ENCODE results near the gene CYSLTR2. TPM values are rescaled to one million over a fixed set of nuclear protein-coding genes. Genes with fewer than 3 reads are reported as not detected.

Gene CYSLTR2
- total RNA-seq, 2 experiments from 2014 or later, result 1.1 to 1.5 TPM

DNA sequence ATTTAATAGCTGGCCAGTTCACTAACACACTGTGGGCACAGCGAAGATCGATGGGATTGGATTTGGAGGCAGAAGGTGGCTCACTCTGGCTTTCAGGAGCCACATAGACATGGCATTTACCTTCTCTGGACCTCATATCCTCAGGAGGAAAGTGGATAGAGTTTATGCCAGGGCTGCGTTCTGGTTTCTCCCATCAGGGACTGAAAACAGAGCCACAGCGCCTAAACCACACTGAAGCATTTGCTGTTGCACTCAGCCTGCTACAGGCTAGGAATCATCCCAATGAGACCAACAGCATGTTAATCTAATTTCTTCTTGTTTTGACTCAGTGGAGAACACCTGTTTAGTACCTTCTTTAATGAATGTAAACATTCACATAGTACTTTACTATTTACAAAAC is 1.6 kb downstream of the CYSLTR2 start:
- Mint-ChIP-seq H3K4me3 (no peak overlapping the region), H3K9me3 (no peaks in the 10 kb centered on the region), H3K27me3 (no peaks in the 10 kb centered on the region), H3K27ac (no peak overlapping the region), H3K36me3 (ENCODE audit: low read depth) (no peaks in the 10 kb centered on the region), H3K4me1 (ENCODE audit: low read depth) (peaks cover 38% of the 10 kb centered on the region)
- CTCF ChIA-PET, result interaction anchor here (1.2 to 1.3 kb wide), 2 partner anchors 8 to 76 kb away, joined by 3 to 5 read pairs; no protein-coding TSS in a partner anchor
- POLR2A ChIA-PET, result no interaction called here
- DNase-seq (no peak), ATAC-seq (no peak)
- intact Hi-C loops (cut with micrococcal nuclease), result no loop called here
- TF ChIP-seq, protein P1, sequence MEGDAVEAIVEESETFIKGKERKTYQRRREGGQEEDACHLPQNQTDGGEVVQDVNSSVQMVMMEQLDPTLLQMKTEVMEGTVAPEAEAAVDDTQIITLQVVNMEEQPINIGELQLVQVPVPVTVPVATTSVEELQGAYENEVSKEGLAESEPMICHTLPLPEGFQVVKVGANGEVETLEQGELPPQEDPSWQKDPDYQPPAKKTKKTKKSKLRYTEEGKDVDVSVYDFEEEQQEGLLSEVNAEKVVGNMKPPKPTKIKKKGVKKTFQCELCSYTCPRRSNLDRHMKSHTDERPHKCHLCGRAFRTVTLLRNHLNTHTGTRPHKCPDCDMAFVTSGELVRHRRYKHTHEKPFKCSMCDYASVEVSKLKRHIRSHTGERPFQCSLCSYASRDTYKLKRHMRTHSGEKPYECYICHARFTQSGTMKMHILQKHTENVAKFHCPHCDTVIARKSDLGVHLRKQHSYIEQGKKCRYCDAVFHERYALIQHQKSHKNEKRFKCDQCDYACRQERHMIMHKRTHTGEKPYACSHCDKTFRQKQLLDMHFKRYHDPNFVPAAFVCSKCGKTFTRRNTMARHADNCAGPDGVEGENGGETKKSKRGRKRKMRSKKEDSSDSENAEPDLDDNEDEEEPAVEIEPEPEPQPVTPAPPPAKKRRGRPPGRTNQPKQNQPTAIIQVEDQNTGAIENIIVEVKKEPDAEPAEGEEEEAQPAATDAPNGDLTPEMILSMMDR (IDR thresholded peaks at IDR 0.05), result no peak

DNA sequence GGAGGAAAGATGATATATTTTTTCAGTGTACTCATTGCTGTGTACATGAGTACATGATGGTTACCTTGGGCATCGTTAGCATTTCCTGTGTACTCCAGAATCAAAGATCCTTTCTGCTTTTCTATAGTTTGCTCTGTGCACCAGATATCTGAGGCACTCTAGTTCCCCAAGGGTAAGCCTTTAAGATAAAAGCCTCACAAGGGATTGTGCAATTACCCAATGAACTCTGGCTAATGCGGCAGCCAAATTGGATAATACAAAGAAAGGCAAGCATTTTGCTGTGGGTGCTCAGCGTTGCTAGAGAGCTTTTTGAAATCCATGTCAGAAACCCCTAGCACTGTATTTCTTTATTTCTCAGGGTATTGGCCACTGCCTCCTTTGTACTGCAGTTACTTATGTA is 2.9 kb downstream of the CYSLTR2 start:
- Mint-ChIP-seq H3K36me3 (ENCODE audit: low read depth) (no peaks in the 10 kb centered on the region), H3K4me3 (no peak overlapping the region), H3K27me3 (no peaks in the 10 kb centered on the region), H3K9me3 (no peaks in the 10 kb centered on the region), H3K27ac (no peak overlapping the region), H3K4me1 (ENCODE audit: low read depth) (peaks cover 43% of the 10 kb centered on the region)
- no peak for DNase-seq
- ChIA-PET POLR2A (interaction anchor here (0.8 kb wide), 1 partner anchor 20 kb away, joined by 3 read pairs; no protein-coding TSS in a partner anchor), CTCF (interaction anchor here (1.2 to 1.3 kb wide), 2 partner anchors 10 to 75 kb away, joined by 3 to 5 read pairs; no protein-coding TSS in a partner anchor)
- TF ChIP-seq, protein P1 (IDR thresholded peaks at IDR 0.05), result no peak
- no peak for ATAC-seq
- intact Hi-C loops (cut with micrococcal nuclease), result no loop called here

DNA sequence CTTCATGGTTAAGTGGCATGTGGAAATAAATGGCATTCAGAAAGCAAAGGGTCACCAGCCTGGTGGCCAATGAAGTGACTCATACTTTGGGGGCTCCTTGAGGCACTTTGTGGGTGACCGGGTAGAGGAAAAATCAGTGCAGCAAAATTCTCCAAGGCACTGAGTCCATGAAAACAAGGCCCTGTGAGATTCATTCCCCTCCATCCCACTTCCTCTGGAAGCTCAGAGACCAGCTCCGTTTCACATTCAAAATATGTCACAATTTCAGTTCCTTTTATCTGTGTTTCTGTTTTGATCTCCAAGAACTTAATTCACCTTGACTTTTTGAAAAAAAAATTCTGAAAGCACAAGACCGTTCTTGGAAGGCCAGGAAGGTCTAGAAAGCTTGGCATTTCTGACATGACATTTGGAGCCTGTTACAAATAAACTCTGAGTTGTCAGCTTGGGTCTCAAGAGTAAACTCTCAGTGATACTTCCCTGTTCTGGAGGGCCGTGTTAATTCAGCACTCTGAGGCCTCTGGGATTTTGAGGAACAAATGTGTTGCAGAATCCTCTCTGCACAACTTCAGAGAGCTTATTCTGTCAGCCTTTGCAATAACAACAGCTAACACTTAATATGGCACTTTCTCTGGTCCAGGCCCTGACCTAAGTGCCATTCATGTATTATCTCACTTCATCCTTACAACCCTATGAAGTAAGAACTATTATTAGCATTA is 6.8 kb downstream of the CYSLTR2 start:
- Mint-ChIP-seq H3K27ac (no peak overlapping the region), H3K27me3 (no peaks in the 10 kb centered on the region), H3K4me3 (no peak overlapping the region), H3K9me3 (peaks cover 10% of the 10 kb centered on the region), H3K36me3 (ENCODE audit: low read depth) (peaks cover 5% of the 10 kb centered on the region), H3K4me1 (ENCODE audit: low read depth) (peaks cover 21% of the 10 kb centered on the region)
- DNase-seq (no peak), ATAC-seq (no peak)
- TF ChIP-seq, protein P1 (IDR thresholded peaks at IDR 0.05), result no peak
- ChIA-PET CTCF (interaction anchor here (1.6 kb wide), 1 partner anchor 109 kb away, joined by 6 read pairs; no protein-coding TSS in a partner anchor), POLR2A (no interaction called here)
- intact Hi-C loops (cut with micrococcal nuclease), result no loop called here

DNA sequence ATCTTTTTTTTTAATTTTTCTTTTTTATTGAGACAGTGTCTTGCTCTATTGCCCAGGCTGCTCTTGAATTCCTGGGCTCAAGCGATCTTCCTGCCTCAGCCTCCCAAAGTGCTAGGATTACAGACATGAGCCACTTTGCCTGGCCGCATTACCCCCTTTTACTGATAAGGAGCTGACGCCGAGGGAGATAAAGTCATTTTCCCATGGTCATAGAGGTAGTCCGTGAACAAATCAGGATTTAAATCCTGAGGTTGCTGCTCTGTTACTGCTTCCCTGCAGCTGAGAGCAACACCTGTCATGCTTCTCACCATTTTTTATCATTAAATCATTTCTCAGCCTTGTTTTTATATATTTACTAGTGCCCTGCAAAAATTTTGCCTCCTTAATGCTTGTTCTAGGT is 7.4 kb downstream of the CYSLTR2 start:
- Mint-ChIP-seq H3K27me3 (no peaks in the 10 kb centered on the region), H3K9me3 (peaks cover 15% of the 10 kb centered on the region), H3K36me3 (ENCODE audit: low read depth) (peaks cover 9% of the 10 kb centered on the region), H3K4me3 (no peak overlapping the region), H3K27ac (no peak overlapping the region), H3K4me1 (ENCODE audit: low read depth) (peaks cover 20% of the 10 kb centered on the region)
- POLR2A ChIA-PET, result no interaction called here
- no peak for DNase-seq
- intact Hi-C loops (cut with micrococcal nuclease), result no loop called here
- TF ChIP-seq, protein P1 (IDR thresholded peaks at IDR 0.05), result no peak
- ATAC-seq, result no peak
- CTCF ChIA-PET, result no interaction called here

DNA sequence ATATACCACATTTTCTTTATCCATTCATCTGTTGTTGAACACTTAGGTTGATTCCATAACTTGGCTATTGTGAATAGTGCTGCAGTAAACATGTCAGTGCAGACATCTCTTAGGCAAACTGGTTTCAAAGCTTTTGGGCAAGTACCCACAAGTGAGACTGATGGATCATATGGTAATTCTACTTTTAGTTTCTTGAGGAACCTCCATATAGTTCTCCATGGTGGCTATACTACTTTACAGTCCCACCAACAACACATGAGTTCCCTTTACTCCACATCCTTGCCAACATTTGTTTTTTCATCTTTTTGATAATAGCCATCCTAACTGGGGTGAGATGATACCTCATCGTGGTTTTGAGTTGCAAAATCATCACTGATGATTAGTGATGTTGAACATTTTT is 8.5 kb downstream of the CYSLTR2 start:
- peaks cover 14% of the 10 kb centered on the region for H3K36me3 Mint-ChIP-seq (ENCODE audit: low read depth)
- H3K27ac Mint-ChIP-seq, result no peak overlapping the region
- ChIA-PET POLR2A (no interaction called here), CTCF (no interaction called here)
- DNase-seq, result no peak
- H3K4me3 Mint-ChIP-seq, result no peak overlapping the region
- intact Hi-C loops (cut with micrococcal nuclease), result no loop called here
- ATAC-seq, result no peak
- no peaks in the 10 kb centered on the region for H3K27me3 Mint-ChIP-seq
- H3K4me1 Mint-ChIP-seq (ENCODE audit: low read depth), result peaks cover 16% of the 10 kb centered on the region
- H3K9me3 Mint-ChIP-seq, result peaks cover 27% of the 10 kb centered on the region
- TF ChIP-seq, protein P1 (IDR thresholded peaks at IDR 0.05), result no peak
